Activated CD8-positive, alpha-beta memory T cell treated with anti-CD3 and anti-CD28 coated beads for 24 hours (primary cell): ENCODE data around the gene PMPCA.

Experiments used
- DNase-seq: peaks from one replicate; pipeline ENCODE4 v3.0.0-alpha.2; 2020

Gene PMPCA

DNA sequence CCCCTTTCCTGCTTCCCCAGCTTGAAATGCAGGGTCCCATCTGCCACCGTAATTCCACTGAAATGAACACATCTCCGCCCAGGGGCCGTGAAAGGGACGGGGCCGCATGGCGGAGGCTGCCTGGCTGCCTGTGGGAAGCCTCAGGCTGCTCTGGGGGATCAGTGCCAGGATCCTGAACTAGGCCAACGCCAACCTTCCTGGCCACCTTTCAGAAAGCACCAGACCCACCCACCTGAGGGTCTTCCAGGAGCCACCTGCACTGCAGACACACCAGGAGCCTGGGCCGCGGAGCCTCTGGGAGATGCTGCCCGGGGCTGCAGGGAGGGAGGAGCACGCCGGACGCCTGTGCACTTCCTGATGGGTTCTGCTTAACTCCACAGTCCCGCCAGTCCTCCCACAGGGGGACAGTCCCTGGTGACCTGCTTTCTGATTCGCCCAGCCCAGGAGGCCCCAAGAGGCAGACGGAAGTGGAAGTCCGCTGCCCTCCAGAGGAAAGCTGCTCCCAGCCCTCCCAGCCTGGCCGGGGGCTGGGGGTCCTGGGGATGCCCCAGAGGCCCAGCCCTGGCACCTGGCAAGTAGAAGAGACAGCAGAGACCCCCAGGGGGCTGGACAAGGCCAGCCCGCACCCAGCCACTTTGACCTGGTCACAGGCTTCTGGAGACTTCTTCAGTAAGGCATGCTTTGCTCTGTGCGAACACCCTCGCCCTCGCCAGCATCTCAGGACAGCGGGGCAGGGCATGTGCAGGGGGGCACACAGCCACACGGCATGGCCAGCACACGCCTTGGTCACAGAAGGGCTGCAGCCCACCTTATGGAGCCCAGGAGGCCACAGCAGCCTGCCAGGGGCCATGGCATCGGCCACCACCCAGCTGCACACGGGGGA is 36.9 kb upstream of the PMPCA start, which contains the start of gene CARD9:
Gene CARD9 (minus strand): TSS at position 370 of the 883 bp plus-strand sequence. CDS start 1,591 bp downstream, outside the sequence.
- DNase-seq: no peak

DNA sequence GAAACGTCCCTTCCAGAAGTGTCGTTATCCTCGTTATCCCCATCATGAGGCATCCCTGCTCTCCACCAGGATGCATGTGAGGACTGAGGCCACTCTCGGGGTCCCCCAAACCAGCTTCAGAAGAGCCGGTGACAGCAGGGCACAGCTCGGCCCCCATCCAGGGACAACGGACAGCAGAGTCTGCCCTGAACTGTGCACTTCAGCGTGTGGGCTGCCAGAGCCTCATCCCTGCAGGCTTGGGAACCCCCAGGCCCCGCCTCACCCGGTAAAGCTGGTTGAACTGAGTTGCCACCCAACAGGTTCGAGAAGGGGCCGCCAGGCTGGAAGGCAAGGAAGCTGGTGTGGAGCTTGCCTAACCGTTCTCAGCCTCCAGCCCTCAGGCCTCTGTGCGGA is 36.3 kb upstream of the PMPCA start:
- DNase-seq: no peak

DNA sequence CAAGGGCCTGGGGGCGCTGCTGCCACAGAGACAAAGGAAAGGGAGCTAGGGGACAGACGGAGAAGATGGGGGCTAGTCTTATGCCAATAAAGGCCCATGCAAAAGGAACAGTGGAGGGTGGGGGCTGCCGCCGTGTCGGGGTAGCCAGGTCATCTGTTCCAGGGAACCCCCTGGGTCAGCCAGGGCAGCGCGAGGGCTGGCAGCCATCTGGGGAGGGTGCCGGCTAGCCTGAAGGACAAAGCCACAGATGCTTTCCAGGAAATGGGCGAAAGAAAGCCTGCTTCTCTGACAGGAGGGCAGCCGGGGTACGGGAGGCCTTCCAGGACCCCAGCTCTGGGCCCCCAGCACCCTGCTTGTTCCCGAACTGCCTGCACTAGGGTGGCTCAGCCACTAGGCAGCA is 35.4 kb upstream of the PMPCA start:
- no peak for DNase-seq

DNA sequence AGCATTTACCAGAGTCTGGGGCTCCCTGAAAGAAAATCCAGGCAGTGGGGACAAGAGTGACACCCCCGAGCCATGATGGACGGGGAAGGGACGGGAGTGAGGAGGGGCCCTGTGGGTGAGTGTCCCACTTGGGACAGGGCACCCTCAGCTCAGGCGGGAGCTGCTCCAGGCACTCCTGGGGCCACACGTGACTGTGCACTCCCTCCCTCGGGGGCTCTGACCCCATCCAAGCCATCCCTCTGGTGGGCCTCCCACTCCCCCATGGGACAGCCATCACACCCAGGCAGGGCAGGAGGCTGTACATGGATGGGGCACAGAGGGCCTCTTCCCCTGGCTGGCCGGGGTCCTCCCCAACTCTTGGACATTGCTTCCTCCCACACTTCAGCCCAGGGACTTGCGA is 34.0 kb upstream of the PMPCA start:
- DNase-seq: no peak

DNA sequence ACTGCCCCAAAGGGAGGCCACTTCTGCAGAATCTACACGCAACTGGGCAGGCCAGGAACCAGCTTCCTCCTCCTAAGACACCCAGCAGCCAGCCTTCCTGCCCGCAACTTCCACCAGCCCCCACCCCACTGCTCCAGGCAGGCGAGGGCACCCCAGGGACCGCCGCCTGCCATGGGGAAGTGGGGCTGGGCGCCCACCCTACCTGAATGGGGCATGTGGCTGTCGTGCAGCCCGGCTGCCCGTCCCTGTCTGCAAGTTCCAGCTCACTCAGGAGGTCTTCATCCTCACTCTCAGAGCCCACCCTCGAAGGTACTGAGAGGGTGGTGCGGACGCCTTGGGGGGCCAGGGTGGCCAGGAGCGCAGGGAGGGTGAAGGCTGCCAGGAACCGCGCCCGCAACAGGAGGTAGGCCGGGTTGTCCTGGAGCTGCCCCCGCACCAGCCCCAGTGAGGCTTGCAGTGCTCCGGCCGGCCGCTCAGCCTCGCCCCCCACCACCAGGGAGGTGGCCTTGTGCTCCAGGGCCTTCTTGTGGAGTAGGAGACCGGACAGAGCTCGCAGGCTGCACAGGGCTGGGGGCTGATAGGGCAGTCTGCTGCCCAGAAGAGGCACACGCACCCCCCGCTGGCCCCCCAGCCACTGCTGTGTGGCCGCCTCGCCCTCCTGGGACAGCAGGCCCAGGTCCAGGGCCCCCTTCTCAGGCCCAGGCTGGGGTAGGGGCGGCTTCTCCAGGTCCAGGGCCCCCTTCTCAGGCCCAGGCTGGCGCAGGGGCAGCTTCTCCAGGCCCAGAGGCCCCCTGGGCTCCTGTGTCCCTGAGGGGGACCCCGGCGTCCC is 32.9 kb upstream of the PMPCA start:
- DNase-seq: no peak

DNA sequence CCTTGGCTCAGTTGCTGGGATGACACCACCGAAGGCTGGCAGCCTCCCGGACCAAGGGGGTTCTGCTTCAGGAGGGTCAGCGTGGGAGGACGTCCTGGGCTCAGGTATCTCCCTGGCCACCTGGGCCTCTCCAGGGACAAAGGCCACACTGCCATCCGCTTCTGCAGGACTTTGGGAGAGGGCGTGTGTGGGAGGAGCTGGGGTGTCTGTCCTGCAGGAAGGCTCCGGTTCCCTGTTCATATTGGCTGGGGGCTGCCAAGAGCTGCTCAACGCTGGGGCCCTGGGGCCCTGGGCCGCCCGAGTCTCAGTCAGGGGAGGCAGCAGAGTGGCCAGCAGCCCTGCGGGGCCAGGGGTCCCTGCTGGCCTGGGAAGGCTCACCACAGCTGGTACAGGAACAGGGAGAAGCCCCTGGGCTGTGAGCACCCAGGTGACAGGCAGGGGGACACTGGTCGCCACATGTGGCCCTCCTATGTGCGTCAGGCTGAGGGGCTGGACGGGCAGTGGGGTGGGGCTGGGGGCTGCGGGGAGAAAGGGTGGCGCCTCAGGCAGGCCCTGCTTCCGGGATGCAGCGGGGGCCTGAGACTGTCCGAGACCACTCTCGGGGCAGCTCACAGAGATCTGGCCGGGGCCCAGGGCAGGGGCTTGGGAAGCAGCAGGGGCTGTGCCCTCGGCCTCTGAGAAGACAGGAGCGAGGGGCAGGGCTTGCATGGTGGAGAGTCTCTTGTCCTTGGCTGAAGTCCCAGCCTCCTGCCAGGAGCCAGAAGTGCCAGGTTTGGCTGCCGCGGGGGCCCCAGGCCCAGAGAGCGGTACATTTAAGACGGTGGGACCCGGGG is 32.1 kb upstream of the PMPCA start:
- no peak for DNase-seq

DNA sequence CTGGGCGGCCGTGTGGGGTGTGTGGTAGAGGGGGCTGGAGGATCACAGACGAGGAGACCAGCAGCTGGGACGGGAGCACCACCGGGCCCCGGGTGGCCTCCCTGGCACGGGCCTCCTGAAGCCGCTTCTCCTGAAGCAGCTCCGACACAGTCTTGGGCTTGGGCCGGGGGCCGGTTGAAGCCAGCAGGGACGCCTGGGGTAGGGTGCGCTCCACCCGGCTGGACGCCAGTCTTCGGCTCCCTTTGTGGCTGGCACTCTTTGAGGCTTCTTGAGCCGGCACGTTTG is 31.5 kb upstream of the PMPCA start:
- DNase-seq: no peak

DNA sequence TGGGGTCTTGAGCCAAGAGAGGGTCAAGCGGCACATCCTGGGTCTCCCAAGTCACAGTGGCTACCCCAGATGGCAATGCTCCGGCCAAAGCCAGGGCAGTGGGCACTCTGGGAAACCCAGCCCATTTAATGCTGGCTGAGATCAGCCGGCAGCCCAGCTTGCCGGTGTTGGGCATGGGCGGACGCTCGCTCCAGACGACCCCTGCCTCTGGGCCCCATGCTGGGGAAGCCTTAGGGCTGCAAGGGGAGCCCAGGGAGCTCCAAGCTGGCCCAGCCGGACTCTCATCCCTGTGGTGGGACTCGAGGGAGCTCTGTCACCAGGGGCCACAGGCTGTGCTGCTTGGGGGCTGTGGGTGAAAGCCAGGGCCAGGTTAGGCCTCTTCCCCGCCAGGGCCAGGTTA is 31.1 kb upstream of the PMPCA start:
- no peak for DNase-seq

DNA sequence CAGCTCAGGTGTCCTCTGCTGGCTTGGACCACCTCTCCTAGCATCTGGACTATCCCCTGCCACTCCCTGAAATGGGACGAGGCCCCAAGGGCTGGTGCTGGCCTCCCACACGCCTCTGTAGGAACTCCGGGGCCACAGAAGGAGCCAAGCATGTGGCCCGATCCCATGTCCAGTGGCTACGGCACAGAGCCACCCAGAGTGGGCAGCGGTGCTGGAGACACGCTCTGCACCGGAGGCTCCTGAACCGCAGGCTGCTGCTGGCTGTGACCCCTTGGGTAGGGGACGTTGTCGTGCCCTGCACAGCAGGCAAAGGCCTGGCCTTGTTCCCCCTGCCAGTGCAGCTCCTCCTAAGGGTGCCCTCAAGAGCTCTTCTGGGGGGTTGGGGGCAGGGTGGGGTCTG is 30.6 kb upstream of the PMPCA start:
- no peak for DNase-seq

DNA sequence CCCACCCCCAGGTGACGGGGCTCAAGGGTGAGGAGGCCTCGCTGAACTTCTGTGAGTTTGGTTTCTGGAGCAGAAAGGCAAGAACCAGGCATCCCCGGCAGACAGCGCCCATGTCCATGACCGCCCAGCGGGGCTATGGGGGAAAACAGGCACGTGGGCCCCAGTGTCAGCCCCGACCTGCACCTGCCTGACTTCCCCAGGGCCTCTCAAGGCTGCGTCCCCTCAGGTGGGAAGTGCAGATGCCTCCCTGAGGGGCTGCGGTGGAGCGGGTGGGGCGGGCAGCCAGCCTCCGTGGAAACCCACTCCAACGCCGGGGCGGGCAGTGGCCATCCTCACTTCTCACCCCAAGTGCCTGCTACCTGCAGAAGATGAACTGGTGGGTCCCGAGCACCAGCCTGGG is 30.1 kb upstream of the PMPCA start:
- DNase-seq: no peak

DNA sequence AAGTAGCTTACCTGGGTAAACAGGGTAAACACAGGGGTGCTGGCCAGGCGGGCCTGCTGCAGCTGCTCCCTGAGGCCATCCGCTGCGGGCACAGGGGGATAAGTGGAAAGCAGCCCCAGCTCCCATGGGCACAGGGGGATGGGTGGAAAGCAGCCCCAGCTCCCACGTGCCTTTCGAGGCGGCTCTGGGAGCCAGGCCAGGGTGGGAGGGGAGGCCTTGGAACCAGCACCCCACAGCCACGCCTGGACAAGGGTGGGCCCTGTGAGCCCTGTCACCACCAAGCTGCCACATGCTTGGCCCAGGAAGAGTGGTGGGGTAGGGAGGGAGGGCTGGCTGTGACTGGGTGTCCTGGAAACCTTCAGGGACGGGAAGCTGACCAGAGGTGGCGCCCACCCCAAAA is 29.1 kb upstream of the PMPCA start:
- DNase-seq: no peak

DNA sequence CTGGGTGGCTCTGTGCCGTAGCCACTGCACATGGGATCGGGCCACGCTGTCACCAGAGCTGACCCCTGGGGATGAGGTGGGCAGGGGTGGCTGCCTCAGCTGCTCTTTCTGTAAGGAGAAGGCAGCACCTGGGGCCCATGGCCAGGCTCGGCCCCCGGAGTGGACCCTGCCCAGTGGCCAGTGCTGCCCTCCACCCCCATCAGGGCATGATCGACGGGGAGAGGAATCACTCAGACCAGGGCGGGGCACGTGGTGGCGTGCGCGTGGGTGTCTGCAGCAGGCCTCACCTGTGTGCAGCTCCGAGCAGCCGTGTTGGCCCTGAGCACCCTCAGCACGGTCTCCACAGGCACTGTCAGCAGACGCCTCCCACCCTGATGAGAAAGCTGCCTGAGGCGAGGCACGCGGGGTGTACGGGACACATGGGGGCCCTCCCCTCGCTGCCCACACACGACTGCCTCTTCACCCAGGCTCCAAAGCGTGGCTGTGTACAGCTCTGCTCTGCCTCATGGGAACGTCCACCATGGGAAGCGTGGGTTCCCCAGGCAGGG is 28.4 kb upstream of the PMPCA start:
- DNase-seq: no peak

DNA sequence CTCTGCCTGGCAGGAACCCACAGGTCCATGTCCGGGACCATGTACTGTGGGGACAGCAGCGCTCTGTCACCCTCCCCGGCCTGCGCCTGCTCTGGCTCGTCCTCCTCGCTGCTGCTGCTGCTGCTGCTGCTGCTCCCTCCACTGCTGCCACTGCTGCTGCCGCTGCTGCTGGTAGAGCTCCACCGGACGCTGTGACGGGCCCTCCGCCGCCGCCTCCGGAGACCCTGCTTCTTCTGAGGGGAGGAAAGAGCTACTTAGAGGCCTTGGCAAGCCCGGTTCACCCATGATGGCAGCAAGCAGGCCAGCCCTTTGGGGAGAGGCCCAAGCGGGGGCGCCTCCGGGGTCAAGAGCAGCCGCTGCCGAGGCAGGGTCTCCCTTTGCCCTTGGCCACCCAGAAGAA is 27.0 kb upstream of the PMPCA start:
- no peak for DNase-seq

DNA sequence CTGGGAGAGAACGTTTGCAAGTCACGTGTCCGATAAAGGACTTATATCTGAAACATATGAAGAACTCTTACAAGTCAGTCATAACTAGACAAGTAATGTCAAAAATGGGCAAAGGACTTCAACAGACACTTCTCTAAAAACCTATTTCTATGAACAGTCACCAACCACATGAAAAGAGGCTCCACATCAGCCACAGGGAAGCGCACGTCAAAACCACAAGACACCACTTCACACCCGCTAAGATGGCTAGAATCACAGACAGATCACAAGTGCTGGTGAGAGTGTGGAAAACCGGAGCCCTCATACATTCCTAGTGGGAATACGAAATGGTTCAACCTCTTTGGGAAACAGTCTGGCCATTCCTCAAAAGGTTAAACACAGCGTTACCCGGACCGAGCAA is 25.4 kb upstream of the PMPCA start:
- DNase-seq: no peak

DNA sequence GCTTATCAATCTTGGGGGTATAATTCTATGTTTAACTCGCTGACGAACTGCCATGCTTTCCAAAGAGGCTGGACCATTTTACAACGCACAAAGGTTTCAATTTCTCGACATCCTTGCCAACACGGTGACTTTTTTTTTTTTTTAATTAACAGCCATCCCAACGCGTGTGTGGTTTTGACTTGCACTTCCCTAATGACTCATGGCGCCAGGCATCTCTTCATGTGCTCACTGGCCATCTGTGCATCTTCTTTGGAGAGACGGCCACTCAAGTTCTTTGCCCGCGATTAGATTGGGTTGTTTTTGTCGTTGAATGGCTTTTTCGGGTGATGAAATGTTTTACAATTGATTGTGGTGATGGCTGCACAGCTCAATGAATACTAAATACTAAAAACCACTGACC is 24.4 kb upstream of the PMPCA start:
- no peak for DNase-seq

DNA sequence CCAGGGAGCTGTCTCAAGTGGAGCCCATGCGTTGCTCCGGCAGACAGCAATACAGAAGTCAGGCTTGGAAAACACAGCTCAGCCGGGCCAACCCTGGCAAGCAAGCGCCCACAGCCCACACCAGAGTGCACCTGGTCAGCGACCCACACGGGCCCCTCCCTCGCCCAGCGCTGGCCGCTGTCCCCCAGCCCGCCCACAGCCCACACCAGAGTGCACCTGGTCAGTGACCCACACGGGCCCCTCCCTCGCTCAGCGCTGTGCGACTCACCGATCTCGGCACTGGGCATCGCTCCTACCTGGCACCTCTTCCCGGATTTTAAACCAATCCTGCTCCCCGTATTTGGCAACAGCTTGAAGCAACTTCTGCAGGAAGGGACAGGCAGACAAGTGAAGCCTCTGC is 23.2 kb upstream of the PMPCA start:
- DNase-seq: no peak

DNA sequence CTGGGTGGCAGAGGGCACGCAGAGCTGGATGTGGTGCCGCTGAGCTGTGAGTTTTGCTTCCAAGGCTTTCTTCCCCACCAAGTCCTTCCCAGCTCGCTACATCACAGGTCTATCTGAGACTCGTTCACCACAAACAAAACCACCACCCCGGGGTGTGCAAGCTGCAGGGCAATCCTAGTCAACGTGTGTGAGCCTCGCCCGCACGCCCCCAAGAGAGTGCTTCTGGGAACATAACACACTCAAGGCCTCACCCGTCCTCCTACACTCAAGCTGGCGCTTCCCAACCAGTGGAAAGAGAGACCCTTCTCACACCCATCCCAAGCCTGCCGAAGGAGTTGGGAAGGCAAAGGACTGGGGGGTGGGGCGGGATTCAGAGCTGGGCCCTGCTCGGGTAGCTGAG is 21.1 kb upstream of the PMPCA start:
- DNase-seq: no peak

DNA sequence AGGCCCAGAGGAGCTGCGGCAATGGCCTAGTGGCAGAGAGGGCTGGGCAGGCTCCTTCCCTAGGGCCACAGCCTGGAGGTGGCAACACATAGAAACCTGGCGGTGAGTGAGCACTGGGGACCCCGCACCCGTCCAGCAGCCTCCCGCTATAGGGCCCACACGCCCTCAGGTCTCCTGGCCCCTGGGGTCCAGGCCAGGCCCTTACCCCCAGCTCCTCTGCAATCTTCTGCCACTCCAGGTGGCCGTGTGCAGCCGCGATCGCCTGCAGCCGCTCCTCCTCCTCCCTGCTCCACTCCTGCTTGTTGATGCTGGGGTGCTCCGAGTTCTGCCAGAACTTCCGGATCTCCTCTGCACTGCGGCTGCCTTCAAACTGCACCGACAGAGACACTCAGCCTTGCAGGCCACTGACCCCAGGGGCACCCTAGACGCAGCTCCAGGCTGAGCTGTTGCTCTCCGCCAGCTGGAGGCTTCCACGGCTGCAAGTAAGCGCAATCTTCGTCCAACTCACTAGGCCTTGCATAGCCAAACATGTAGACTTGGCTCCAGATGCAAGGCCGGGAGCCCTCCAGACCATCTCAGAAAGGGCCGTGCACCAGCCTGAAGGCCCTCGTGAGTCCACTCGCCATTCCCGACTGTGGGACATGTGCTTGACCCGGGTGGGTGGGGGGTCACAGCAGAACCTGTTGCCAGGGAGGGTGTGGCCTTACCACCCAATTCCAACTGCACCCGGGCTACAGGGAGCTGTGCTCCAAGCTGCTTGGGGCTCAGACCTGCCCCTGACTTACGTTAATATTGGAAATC is 18.5 kb upstream of the PMPCA start:
- no peak for DNase-seq

DNA sequence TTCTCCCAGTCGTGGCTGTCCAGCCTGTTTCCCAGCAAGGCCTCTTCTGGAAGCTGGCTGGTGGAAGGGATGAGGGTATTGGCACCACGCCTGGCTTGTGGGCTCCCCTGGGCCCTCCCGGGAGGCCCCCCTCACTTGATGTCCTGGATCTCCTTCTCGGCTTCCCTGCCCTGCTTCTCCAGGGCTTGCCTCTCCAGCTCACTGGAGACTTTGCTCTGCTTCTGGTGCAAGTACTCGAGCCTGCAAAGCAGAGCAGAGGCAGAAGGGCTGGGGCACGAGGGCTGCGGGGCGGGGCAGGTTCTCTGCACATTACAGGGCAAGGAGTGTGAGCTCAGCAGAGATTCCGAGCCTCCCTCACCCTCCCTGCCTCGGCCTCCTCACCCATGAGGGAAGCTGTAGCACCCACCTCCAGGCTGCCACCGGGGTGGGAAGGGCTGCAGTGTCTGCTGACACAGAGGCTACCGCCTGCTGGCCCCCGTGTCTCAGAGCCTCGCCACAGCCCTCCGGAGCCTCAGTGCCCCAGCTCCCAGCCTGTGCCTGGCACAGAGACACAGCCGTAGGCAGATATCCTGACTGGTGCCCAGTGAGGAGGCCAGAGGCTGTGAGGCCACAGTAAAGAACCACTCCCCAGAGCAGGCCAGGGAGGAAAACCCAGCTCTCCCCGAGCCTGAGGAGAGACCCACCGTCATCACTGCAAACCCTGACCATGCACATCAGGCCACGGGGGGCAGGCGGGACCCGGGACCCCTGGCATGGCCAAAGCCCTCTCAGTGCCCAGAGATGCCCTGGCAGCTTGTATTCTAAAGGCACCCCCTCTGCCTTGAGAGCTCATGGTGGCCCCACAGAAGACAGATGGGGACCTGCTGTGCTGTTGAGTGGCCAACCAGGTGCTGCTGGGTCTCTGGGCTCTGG is 17.7 kb upstream of the PMPCA start:
- DNase-seq: no peak

DNA sequence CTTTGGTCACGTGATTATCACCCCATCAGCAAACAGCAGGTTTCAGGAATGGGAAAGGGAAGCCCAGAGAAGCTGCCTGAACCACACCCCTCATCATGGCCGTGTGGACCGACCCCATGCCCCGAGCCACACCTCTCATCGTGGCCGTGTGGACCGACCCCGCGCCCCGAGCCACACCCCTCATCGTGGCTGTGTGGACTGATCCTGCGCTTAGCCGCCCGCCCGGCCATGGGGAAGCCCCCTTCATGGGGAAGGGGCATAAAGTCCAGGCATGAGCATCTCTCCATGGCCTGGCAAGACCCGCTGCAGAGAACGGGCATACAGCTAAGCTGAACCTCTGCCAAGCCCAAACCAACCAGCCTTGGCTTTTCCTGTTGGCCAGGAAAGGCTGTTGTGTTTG is 16.9 kb upstream of the PMPCA start:
- no peak for DNase-seq

DNA sequence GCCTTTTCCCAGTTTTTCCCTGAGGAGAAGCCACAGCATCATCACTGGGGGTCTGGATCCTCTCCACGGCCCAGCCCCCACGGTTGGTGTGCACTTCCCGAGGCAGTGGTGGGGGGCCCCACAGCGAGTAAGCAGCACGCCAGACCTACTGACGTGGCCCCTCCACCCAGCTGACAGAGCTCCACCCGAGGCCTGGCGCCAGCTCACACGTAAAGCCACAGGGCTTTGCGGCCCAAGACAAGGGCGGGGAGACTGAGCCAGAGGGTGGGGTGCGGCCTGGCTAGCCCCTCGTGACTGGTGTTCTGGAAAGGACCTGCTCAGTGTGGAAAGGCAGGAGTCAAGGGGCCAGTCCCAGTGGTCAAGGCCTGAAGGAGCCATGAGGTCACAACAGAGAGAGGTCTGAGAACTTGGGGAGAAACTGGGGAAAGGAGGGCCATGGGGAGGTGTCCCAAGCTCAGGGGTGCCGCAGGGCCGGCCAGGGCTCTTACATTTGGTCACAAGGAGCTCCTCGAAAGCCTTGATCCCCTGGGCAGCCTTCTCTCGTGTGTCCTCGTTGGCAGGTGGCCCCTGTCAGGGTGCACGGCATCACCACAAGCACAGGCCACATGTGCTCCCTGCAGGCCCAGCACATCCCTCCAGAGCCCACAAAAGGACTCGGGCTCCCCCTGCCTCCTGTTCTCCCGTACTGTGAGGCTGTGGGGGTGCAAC is 16.0 kb upstream of the PMPCA start:
- no peak for DNase-seq
